HG03097 (cell line): Measurements from ENCODE around the gene TNFAIP2.

Experiments
- ATAC-seq: cut with Tn5 transposase; IDR thresholded peaks from one replicate; pipeline ENCODE4 v1.9.1; 2021; ENCODE audit not compliant: unreplicated experiment, low FRiP score

TNFAIP2 gene

DNA sequence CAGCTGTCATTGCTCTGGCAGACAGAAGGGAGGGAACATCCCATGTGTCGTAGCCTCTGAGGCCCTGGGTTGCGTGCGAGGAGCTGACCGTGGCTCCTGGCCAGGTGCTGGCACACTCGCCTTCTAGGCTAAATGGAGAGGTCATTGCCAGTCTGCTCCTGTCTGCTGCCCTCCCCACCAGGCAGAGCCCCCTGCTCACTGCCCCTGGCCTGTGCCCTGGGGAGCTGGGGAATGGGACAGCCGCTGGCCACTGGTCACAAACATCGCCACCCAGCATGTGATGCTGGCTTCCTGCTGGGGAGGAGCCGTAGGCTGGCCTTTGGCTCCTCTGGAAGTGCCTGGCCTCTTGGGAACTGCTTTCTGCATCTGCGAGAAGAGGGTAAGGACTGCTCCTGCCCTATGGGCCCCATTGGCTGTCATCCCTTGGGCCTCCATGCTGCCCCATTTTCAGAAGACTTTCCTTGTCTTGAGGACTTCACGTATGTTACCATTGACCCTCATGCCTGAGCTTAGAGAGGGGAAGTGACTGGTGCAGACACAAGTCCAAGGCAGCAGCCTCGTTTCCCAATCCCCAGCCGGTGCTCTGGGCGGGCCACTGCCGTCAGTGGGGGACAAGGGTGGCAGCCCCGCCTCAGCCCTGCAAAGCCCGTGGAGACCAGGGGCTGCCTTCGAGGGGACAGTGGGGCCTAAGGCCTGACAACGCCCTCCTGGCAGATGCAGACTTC lies 2.0 kb upstream of the TNFAIP2 start:
- no peak for ATAC-seq

DNA sequence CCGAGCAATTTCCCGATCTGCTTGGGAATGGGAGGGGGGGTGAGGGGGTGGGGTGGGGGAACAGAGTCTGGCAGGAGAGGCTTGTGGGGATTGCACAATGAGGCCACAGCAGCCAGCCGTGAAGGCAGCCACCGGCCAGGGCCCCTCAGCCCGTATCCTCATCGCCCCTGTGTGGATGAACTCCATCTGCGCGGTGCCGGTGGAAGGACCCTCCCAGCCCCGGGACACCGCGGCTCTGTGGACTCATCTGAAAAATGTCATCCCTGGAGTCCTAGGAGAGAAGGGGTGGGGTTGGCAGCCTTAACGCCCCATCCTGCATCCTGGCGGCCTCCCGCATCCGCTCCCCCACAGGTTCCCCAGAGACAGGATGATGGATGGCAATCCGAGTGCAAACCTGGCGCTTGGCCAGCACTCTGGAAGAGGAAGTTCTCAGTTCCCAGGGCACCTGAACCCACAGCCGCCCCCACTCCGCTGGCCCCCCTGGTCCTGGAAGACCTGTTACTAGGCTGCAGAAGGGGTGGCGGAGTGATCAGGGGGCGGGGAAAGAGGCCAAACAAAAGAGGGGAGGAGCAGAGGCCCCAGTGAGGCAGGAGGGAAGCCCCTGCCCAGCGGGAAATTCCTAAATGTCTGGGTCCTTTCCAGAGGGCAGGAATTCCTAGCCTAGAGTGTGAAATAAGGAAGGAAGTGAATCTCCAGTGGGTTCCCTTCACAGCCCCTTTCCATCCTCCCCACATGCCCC lies 1.2 kb upstream of the TNFAIP2 start:
- ATAC-seq = no peak

DNA sequence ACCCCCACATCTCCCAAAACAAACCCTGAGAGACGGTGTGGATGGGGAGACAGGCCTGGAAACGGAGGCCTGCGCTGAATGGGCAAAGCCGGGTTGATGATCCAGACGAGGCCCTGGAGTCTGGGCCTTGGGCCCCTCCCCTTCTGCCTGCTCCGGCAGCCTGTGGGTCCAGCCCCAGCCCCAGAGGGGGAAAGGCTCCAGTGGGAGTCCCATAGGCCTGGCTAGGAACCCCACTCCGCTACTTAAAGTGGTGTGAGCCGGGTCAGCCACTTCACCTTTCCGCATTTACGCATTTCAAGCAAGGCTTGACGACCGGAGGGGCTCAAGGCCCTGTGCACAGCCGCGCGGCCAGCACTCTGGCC lies 695 bp upstream of the TNFAIP2 start:
- no peak for ATAC-seq

DNA sequence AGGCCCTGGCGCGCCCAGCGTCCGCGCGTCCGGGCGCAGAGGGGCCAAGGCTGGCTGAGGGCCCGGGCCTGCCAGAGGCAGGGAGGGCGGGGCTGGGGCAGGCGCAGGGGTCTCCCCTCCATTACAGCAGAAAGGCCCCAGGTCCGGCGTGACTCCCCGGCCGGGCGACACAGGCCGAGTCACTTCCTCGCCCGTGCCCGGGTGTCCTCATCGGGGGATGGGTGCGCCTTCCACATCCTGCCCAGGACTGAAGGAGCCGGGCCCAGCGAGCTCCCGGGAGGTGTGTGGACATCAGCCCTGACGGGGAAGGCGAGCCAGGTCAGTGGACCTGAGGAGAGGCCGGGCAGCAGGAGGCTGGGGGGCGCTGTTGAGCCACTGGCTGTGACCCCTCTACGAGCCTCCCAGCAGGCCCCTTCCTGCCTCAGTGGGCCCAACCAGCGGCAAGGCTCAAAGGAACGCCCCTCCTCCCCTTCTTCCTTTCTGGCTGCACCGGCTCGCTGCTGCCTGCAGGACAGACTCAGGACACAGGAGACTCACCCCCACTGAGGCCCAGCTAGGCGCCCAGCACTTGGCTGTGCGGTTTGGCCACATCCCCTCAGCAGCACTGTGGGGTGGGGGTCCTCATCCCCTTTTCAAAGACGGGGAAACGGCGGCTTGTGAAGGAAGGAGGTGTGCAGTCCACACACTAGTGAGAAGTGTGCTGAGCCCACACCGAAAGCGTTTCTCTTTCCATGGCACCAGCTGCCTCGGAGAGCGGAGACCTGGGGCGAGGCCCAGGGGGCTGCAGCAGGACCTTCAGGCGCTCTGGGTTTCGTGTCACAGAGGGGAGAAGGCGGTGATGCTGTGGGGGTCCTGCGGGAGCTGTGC lies 606 bp downstream of the TNFAIP2 start:
- ATAC-seq = no peak

DNA sequence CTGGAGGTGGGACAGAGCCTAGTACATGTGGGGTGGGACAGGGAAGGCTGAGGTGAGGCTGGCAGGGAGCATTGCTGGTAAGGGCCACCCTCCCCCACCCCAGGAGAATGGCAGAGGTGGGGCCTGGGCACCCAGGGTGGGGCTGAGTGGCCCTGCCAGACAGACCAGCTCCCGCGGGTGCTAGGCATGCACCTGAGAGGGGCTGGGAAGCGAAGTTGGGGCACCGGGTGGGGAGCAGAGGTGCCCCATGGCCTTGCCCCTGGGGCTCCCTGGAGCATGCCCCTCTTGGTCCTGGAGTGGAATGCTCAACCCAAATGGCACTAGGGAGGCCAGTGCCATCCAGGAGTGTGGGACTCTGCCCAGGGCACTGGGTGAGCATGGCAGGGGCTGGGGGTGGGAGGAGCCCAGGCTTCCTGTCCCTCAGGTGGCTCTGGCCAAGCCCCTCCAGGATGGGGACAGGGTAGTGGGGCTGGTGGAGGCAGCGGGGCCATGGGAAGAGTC lies 1.3 kb downstream of the TNFAIP2 start:
- no peak for ATAC-seq

DNA sequence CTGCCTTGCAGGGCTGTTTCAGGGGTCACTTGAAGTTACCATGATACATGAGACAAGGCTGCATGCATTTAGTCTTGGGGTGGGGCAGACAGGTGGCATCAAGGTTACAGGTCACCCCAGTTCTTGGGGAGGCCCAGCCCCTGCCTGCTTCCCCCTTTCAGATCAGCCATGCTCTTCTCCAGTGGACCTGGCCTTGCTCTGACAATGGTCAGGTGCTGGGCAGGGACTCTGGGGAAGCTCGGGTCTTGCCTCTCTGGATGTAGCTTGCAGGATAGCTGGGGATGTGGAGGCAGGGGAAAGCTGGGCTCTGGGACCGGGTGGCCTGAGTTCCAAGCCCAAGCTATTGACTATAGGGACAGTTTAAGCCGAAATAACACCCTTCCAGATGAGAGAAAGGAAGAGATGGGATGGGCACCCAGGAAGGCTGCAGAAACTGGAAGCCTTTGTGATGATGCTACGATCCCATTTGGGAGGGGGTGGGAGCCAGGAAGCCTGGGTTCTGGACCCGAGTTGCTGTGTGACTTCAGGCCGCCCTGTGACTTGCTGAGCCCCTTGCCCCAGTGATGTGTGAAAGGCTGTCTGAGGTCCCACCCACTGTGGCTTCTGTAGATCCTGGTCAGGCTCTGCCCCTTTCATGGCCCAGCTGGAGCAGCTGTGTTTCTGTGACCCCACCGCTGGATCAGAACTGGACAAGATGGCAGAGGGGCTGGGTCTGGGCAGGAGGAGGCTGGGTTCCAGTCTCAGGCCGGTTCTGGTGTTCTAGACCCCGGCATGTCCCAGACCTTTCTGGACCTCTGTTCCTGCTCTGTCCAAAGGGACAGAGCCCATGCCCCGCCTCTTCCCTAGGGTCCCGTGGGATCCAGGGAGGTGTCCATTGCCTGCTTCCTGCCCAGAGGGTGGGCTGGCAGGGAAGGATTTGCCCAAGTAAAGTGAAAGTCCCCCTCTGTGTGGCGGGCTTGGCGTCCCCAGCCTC lies 2.1 kb downstream of the TNFAIP2 start:
- ATAC-seq = no peak

DNA sequence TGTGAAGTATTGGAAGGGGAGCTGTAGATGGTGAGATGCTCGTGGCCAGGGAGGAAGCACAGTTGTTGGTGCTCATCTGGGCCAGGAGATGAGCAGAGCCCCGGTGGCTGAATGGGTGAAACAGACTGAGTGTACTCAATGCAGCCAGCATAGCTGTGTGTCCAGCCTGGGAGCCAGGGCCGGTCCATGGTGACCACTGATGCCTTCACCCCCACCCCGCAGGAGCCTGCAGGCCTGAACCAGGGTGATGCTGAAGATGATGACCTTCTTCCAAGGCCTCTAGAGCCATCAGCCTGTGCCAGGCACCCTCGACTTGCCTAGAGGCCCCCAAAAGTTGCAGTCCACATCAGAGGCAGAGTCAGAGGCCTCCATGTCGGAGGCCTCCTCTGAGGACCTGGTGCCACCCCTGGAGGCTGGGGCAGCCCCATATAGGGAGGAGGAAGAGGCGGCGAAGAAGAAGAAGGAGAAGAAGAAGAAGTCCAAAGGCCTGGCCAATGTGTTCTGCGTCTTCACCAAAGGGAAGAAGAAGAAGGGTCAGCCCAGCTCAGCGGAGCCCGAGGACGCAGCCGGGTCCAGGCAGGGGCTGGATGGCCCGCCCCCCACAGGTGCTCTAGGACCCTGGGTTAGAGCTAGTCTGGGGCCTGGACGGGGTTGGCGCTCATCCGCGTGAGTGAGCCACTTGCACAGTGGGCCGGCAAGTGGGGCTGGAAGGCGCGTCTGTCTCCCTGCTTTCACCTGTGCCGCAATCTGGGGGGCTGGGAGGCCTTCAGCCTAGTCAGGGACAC lies 3.0 kb downstream of the TNFAIP2 start:
- ATAC-seq = no peak

DNA sequence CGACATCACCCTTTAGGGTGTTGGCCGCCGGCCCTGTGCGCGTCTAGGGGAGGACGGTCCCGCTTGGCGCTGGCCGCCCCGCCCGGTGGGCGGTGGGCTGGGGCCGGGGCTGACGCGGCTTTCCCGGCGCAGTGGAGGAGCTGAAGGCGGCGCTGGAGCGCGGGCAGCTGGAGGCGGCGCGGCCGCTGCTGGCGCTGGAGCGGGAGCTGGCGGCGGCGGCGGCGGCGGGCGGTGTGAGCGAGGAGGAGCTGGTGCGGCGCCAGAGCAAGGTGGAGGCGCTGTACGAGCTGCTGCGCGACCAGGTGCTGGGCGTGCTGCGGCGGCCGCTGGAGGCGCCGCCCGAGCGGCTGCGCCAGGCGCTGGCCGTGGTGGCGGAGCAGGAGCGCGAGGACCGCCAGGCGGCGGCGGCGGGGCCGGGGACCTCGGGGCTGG lies 3.6 kb downstream of the TNFAIP2 start:
- no peak for ATAC-seq

DNA sequence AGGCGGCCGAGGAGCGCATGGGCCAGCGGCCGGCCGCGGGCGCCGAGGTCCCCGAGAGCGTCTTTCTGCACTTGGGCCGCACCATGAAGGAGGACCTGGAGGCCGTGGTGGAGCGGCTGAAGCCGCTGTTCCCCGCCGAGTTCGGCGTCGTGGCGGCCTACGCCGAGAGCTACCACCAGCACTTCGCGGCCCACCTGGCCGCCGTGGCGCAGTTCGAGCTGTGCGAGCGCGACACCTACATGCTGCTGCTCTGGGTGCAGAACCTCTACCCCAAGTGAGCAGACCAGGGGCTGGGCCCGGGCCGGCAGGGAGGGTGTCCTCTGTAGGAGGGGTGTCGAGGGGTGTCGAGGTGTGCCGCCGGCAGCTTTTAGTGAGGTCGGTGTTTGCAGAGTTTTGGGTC lies 4.1 kb downstream of the TNFAIP2 start:
- ATAC-seq = no peak

DNA sequence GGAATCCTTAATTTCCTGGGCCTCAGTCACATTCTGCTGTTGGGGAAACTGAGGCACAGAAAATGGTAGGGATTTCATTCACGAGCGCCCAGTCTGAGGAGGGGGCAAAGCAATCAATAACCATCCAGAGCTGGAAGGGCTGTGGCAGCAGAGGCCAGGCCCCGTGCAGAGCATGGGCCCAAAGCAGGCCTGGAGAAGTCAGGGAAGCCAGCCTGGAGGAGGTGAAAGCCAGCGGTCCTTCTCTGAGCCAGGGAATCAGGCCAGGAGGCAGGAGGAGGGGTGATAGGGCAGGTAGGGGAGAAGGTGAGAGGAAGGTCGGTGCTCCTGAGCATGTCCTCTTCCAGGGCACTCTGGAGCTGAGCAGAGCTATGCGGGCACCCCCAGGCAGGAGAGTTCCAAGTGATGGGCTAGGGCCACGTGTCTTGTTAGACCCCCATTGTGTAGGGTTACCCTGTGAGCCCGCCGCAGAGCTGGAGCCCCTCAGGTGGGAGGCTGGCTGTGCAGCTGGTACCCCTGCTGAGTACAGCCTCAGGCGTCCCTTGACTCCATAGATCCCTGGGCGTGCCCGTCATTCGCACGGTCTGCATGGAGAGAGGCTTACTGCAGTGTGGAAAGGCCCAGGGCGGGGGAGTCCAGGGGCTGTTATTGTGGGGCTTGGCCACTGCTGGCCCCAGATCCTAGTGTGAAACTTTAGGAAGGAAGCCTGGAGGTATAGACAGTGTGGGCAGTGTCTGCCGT lies 4.8 kb downstream of the TNFAIP2 start:
- ATAC-seq = no peak

DNA sequence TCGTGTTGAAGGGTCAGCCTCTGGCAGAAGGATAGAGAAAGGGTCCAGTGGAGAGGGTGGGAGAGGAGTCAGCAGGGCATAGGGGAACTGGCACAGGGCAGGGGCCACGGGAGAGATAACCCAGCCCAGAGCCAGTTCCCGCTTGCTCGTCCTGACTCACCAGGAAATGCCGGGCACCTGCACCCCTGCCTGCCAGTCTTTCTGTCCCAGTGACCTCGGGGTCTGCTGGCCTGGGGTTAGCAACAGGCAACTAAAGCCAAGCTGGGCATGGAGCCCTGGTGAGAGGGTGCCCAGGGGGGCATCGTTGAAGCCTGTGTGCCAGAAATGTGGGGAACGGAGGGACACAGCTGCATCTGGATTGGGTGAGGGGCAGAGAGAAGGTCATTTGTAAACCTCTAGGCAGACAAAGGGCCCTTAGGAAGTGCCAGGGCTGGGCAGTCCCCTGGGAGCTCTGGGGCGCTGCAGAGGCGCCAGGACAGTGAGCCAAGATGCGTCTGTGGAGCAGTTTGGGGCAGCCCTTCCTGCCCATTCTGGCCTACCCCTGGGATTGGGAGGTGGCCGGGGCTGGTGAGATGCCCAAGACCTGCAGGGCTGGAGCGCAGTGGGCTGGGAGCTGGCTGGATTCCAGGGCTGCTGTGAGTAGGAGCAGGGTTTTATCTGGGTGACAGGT lies 5.5 kb downstream of the TNFAIP2 start:
- ATAC-seq = no peak

DNA sequence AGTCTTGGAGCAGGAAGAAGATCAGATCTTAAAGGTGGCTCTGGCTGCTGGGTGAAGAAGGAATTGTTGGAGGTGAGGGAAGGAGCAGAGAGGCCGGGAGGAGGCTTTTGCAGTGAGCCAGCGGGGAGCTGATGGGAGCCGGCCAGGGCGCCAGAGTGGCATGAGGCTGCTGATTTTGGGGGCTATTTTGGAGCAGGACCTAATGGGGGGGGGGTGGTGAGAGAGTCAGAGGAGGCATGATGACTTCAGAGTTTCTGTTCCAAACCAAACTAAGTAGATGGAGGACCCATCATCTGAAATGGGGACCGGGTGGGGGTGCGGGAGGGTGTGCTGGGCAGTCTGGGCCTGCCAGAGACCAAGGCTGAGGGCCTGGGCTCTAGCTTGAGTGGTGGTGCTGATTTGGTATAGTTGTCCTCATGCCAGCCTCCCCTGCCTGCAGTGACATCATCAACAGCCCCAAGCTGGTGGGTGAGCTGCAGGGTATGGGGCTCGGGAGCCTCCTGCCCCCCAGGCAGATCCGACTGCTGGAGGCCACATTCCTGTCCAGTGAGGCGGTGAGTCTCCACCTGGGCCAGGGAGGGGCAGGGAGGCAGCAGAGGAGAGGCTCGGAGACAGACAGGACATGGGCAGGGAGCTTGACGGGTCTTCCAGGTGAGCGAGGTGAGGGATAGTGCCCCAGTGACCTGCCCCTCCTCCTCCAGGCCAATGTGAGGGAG lies 6.2 kb downstream of the TNFAIP2 start:
- no peak for ATAC-seq

DNA sequence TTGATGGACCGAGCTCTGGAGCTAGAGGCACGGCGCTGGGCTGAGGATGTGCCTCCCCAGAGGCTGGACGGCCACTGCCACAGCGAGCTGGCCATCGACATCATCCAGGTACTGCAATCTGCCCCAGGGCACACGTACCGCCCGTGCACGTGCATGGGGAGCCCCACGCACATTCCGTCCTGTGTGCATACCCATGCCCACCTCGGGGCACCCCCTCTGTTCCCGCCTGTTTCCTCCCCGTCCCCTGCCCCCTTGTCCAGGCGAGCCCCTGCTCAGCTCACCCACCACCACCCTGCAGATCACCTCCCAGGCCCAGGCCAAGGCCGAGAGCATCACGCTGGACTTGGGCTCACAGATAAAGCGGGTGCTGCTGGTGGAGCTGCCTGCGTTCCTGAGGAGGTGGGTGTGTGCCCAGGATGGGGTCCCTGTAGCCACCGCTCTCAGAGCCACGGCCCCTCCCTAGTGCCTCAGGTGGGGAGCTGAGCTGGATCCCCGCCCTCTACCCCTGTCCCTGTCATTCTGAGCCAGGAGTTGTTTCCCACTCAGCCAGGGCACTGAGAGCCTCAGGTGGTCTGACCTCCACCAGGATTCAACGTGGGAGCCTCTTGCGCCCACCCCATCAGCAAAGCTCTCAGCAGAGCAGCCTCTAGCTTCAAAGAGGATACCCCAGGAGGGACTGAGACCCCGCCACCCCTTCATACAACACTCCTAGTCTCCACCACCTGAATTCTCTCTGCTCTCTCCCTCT lies 6.9 kb downstream of the TNFAIP2 start:
- no peak for ATAC-seq

DNA sequence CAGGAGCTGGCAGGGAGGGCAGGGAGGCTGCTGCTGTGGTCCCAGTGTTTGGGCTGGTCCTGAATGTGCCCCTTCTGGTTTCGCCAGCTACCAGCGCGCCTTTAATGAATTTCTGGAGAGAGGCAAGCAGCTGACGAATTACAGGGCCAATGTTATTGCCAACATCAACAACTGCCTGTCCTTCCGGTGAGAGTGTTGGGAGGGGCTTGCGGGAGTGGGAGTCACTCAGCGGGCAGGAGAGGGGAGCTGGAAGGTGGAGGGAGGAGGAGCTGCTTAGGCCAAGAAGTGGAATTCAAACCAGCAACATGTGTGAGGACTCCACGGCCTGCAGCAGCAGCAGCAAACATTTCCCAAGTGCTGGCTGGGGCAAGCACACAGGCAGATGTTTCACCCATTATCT lies 7.7 kb downstream of the TNFAIP2 start:
- no peak for ATAC-seq

DNA sequence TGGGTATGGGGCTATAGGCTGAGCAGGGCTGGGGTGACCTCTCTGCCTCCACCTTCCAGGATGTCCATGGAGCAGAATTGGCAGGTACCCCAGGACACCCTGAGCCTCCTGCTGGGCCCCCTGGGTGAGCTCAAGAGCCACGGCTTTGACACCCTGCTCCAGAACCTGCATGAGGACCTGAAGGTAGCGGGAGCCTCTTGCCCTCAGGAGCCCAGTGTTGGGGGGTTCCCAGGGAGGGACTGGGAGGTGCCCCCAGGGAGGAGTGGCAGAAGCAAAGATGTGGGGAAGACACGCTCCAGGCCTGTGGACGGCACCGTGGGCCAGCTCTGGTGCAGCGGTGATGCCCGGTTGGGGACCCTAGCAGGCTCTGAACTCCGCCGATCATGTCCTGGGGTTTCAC lies 8.3 kb downstream of the TNFAIP2 start:
- ATAC-seq = no peak

DNA sequence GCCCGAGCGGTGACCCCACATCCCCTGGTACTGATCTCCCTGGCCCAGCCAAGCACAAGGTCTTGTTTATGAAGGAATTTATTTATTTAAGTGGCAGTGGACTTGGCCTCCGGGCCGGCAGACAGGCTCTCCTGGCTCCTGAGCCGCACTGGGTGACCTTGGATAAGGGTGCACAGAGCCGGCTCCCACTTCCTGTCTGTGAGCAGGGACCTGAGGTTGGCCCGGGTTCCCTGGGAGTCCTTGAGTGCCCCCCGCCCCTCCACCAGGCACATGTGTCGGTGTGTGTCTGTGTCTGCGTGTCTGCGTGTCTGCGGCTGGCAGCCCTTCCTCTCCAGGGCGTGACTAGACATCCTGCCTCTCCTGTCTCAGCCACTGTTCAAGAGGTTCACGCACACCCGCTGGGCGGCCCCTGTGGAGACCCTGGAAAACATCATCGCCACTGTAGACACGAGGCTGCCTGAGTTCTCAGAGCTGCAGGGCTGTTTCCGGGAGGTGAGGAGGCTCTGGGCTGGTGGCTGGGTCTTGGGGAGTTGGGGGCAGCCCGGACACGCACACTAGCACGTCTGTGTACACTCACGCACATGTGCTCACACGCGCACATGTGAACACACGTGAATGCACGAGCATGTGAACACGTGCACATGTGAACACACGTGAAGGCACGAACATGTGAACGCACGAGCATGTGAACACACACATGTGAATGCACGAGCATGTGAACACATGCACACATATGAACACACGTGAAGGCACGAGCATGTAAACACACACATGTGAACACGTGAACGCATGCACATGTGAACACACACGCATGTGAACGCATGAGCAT lies 9.3 kb downstream of the TNFAIP2 start:
- ATAC-seq = no peak
